WI38 (cell line): ENCODE measurements around the gene PBX1.

Experiments
- H3K4me3 ChIP-seq: 2 replicates; pipeline ENCODE4 v1.5.1; 2011; ENCODE audit warnings: low read depth, mild to moderate bottlenecking, control low read depth, low read length
- CTCF ChIP-seq: IDR thresholded peaks from 2 replicates; pipeline ENCODE4 v1.5.1; 2012; ENCODE audit warnings: low read depth, mild to moderate bottlenecking, control low read depth, low read length

The PBX1 gene

GRCh38 chr1:164713456-164714207 lies 154.6 kb downstream of the PBX1 start:
- TF ChIP-seq CTCF, result no peak
- H3K4me3 ChIP-seq, result no peak overlapping the region

GRCh38 chr1:164716992-164717703 lies 158.2 kb downstream of the PBX1 start:
- TF ChIP-seq CTCF, result no peak
- H3K4me3 ChIP-seq, result no peak overlapping the region

DNA sequence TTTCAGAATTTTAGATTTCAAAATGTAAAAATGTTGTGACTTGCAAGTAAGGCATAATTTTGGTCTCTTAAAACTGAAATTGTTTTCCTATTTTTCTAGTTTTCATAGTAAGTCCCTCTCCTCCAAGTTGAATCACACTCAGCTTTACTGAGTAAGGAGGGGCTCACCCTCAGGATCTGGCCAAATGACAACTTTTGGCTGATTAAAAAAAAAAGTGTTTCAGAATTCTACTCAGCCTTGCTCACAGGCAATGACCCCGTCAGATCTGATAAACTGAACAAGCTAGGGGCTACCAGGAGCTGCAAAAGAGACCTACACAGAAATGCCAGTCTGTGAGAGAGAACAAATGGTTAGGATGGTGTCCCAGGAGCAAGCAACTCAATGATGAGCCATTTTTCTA lies 159.8 kb downstream of the PBX1 start:
- TF ChIP-seq CTCF, result no peak
- H3K4me3 ChIP-seq, result no peak overlapping the region

DNA sequence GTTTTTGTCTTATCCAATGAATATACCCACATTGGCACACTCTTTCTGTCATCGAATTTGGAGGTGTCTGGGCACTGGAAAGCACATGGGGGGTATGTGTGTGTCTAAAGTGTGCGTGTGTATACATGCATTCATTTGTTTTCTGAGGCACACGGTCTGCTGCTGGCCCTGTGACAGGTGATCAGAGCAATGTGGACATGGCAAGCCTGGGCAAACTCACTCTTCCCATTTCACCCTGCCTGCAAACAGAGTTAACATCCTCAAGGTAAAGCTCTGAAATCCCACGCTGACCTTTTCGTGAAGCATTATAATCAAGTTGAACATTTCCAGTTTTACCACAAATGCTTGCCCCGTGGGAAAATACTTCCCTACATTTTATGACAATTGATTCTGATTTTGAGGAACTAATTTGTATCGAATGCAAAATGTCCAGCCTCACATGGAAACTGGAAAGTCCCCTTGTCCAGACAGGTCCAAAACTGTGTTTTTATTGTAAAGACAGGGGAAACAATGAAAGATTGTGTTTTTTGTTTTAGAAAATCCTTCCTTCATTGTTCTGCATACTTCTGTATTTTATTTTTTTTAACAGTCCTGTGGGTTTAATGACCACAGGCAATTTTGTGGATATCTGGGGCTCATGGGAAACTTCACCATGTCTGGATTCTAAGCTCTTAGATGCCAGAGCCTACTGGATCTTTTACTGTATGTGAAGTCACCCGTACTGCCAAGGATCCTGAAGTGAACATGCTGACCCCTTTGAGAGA lies 160.9 kb downstream of the PBX1 start:
- H3K4me3 ChIP-seq, result no peak overlapping the region
- TF ChIP-seq CTCF, result no peak

DNA sequence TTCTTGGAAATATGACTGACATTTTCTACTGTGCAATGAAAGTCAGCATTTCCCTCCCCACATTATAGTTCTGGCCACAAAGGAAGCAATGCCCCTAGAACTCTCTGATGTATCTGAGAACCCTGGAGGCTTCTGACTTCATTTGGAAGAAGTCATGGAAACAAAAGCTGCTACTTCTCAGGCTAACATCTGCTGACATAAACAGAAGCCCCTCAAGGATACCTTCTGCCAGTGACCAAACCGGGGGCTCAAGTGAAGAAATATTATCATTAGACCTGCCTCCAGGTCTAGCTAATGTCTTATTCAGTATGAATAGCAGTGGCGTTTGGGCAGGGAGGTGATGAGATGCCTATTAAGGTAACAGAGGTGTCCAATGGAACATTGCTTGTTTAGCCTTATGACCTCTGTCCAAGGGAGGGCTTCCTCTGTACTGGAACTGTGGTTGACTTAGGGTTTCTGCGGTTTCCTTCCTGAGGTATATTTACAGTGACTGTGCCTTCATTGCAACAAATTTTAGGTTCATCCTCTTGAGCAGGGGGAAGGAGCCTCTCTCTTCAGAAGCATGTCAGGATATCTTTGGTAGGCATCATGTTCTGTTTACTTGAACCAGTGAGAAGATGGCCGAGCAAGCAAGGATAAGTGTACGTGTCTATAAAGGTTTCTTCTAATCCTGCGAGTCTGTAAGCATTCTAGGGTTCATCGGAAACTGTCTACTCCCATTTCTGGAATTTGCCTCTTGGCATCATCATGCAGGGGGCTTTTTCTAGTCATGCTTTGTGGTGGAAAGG lies 161.7 kb downstream of the PBX1 start:
- H3K4me3 ChIP-seq, result no peak overlapping the region
- no peak for TF ChIP-seq CTCF

DNA sequence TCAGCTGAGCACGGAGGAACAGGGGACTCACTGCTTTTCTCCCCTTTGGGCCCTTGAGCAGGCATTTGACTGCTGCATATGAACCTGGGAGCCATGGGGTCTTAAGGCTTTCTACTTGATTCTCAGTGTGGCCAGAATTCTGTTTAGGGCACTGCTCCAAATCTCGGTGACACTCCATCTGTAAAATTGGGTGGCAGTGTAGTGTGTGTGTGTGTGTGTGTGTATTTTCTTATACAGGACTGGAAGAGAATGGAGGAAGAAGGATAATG lies 162.2 kb downstream of the PBX1 start:
- no peak overlapping the region for H3K4me3 ChIP-seq
- no peak for TF ChIP-seq CTCF
